Amygdala (tissue), 56 donors: ENCODE data around the gene ZSWIM4.
"Not testable (repeated sequence)": the region's sequence is repeated elsewhere in the genome, so short reads cannot be mapped to it uniquely, and the experiment has no call there.

ENCODE experiments used
- DNase-seq, 56 donors: peaks; one replicate each; lab custom pipeline; 2025; lab: John Stamatoyannopoulos, UW

Gene ZSWIM4

GRCh38 chr19:13774217-13775191, 20.7 kb upstream of the ZSWIM4 start, which contains the start of gene C19orf53:
Gene C19orf53, plus strand, starts transcription at chr19:13774456. Its CDS starts 22 bp downstream, at chr19:13774478.
- DNase-seq: peak; percentile 44 to 97 (median 86)

- no peak for DNase-seq
These were observed 16.8 kb upstream of the ZSWIM4 start for GRCh38 chr19:13778398-13778797.

DNA sequence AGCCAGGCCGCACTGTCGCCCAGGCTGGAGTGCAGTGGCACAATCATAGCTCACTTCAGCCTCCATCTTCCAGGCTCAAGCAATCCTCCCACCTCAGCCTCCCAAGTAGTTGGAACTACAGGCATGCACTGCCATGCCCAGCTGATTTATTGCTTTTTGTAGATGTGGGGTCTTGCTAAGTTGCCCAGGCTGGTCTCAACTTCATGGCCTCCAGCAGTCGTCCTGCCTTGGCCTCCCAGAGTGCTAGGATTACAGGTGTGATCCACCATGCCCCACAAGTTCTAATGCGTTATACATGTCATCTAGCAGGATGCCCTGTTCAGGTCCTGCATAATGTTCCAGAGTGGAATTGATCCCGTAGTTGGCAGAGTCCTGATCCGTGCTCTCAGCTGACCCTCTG, 16.4 kb upstream of the ZSWIM4 start:
- no peak for DNase-seq

DNA sequence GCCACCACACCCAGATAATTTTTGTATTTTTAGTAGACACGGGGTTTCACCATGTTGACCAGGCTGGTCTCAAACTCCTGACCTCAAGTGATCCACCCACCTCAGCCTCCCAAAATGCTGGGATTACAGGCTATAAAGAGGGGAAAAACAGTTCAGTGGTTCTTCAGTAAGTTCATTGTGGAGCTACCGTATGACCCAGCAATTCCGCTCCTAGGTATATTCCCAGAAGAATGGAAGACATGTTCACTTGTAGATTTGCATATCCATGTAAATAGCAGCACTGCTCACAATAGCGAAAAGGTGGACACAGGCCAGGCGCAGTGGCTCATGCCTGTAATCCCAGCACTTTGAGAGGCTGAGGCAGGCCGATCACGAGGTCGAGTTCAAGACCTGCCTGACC, 15.4 kb upstream of the ZSWIM4 start:
- not testable (repeated sequence) for DNase-seq

- DNase-seq: peak in 18 of 56 donors; percentile 8 to 55 (median 23)
These were observed 13.7 kb upstream of the ZSWIM4 start for GRCh38 chr19:13781547-13781946.

DNA sequence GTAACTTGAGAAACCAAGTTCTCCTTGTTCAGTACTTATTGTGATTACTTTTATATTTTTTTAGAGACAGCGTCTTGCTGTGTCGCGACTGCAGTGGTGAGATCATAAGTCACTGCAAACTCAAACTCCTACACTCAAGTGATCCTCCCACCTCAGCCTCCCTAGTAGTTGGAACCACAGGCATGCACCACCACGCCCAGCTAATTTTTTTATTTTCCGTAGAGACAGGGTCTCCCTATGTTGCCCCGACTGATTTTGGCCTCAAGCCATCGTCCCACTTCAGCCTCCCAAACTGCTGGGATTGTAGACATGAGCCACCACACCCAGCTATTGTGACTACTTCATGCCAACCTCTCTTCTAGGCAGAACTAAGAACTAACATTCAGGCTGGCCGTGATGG, 12.7 kb upstream of the ZSWIM4 start:
- DNase-seq: no peak

- no peak for DNase-seq
These were observed 11.4 kb upstream of the ZSWIM4 start for GRCh38 chr19:13783565-13784500.

- peak in 39 of 56 donors; percentile 7 to 76 (median 32) for DNase-seq
These were observed 10.4 kb upstream of the ZSWIM4 start for GRCh38 chr19:13784731-13785452.

DNA sequence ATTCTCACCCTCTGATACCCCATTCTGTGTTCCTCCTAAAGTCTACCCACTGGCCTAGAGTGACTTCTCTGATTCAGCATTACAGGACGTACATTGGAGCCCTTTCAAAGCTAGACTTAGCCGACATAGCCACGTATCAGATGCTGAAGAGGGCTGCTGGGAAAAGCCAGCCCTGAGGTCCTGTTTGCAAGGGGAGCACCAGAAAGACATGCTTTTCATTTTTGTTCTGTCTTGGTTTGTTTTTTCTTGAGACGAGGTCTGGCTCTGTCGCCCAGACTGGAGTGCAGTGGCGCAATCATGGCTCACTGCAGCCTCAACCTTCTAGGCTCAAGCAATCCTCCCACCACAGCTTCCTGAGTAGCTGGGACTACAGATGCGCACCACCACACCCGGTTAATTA, 6.3 kb upstream of the ZSWIM4 start:
- no peak for DNase-seq

DNA sequence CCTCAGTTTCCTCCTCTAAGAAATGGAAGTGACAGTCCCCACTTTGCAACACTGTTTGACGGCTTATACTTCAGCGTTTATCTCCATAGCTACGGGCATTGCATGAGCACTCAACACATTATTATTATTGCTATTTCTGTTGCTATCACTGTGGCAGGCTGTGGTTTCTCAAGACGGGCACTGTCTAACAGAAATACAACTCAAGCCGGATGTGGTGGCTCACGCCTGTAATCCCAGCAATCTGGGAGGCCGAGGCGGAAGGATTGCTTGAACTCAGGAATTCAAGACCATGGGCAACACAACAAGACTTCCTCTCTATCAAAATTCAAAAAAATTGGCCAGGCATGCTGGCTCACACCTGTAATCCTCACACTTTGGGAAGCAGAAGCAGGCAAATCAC, 4.9 kb upstream of the ZSWIM4 start:
- DNase-seq: no peak

DNA sequence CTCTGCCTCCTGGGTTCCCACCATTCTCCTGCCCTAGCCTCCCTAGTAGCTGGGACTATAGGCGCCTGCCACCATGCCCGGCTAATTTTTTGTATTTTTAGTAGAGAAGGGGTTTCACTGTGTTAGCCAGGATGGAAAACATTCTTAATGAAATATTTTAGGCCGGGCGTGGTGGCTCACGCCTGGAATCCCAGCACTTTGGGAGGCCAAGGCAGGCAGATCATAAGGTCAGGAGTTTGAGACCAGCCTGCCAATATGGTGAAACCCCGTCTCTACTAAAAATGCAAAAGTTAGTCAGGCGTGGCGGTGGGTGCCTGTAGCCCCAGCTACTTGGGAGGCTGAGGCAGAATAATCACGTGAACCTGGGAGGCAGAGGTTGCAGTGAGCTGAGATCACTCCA, 1.9 kb upstream of the ZSWIM4 start:
- not testable (repeated sequence) for DNase-seq

- DNase-seq: peak in 12 of 56 donors; percentile 4 to 36 (median 8)
These were observed 866 bp upstream of the ZSWIM4 start for GRCh38 chr19:13794398-13794756.

GRCh38 chr19:13795595-13796300, 505 bp downstream of the ZSWIM4 start:
- peak in 3 of 56 donors; percentile 39 to 58 (median 49) for DNase-seq

- DNase-seq: peak in 4 of 56 donors; percentile 2 to 18 (median 9)
These were observed 1.2 kb downstream of the ZSWIM4 start for GRCh38 chr19:13796301-13797057.

DNA sequence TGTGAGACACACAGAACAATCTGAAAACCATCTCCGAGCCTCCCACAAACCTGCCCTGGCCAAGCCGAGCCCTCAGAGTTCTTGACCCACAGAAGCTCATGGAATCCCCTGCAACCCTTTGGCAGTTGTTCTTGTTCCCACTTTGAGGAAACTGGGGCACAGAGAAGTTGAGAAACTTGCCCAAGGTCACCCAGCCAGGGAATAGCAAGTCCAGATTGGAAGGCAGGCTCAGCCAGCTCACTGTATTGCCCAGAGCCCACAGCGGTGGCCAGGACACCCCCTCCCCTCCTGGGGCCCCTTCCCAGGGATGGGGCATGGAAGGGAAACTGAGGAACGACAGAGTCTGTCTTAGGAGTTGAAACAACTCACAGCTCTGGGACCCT, 1.8 kb downstream of the ZSWIM4 start:
- no peak for DNase-seq

GRCh38 chr19:13797870-13798269, 2.6 kb downstream of the ZSWIM4 start:
- no peak for DNase-seq

- no peak for DNase-seq
These were observed 4.4 kb downstream of the ZSWIM4 start for GRCh38 chr19:13799669-13800068.

DNA sequence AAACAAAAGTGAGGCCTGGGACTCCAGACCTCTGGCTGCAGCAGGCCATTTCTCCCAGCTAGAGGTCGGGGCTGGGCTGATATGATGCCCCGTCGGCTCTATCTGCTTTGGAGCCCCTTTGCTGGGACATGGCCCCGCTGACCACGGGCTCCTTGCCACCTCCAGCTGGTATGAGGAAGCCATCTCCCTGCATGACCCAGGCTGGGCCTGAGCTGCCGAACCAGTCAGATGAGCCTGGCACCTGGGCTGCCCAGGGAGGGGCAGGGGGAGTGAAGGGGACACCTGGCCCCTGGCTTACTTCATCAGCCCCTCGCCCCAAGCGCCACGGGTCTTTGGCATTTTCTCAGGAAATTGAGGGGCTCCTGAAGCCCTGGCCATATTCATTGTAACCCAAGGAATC, 7.8 kb downstream of the ZSWIM4 start:
- DNase-seq: no peak
